ENCODE measurements around the gene MAGI1.
A peak's percentile ranks its signal among the peaks of the same experiment; 100 is the strongest.

The MAGI1 gene

DNA sequence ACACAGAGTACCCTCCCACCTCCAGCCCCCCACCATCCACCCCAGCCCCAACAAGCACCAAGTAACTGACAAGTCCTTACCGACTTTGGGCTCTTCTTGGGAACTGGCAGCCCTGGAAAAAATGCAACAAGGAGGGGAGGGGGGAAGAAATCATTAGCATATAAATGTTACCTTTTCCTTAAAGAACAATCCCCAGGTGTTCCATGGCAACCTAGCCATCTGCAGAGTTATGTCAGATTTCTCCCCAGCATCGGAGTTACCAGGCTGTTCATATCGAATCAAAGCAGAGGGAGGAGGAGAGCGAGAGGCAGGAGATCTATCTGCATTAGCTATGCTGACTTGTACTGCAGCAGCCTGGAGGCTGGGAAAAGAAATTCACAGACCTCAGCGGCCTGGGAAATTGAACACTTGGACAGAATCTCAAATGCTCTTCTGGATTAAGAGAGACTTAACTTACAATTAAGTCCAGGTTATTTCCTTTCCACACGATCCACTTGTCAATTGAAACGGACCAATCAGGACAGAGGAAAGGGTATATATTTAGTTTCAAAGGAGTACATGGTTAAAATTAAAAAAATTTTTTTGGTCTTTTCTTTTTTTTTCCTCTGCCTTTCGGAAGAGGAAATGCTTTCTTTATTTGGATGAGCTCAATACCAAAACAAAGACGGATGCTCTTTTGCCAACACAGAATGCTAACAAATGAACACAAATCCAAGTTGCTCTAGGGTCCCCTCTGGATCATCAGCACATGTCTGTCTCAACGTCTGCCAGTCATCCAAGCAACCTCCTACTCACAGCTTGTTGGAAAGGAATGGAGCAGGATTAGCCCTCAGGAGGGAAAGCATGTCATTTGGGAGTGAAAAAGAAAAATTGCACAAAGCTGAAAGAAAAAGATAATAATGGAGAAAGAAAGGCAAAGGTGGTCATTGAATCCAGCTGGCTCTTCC is 637.1 kb downstream of the MAGI1 start:
- Histone ChIP-seq H3K14ac (ENCODE audit: low read length in 2 of 2) (no peak overlapping the region), H3K9ac (ENCODE audit: low read length) (no peak overlapping the region), H2BK15ac (ENCODE audit: low read depth, poor library complexity, severe bottlenecking) (no peak overlapping the region), H4K8ac (ENCODE audit: low read length) (no peak overlapping the region), H2BK5ac (ENCODE audit: low read depth, low read length, poor library complexity, severe bottlenecking) (no peak overlapping the region), H3K18ac (ENCODE audit: low read depth in 1 of 2, low read length in 2 of 2) (no peak overlapping the region), H3K9me3 (ENCODE audit: control insufficient read depth, low read length) (no peaks in the 10 kb centered on the region), H2BK120ac (ENCODE audit: low read depth, low read length) (no peak overlapping the region), H3K4me1 (ENCODE audit: control insufficient read depth, insufficient read depth, low read depth, low read length) (peaks cover 5% of the 10 kb centered on the region), H2AFZ (ENCODE audit: low read depth, low read length) (no peak overlapping the region), H3K4me3 (ENCODE audit: insufficient read depth in 1 of 2, low read depth in 1 of 2, low read length in 2 of 2) (no peak overlapping the region), H3K23ac (ENCODE audit: low read length in 2 of 2) (no peak overlapping the region), H3K79me1 (replicated peaks; ENCODE audit: low read length, poor library complexity, severe bottlenecking) (no peaks in the 10 kb centered on the region), H3K27ac (ENCODE audit: low read length, poor library complexity, severe bottlenecking) (no peak overlapping the region), H3K27me3 (ENCODE audit: control insufficient read depth in 1 of 2, insufficient read depth in 1 of 2, low read length in 2 of 2) (no peaks in the 10 kb centered on the region), H4K91ac (ENCODE audit: low read length) (no peak overlapping the region), H2BK12ac (ENCODE audit: low read length in 2 of 2) (no peak overlapping the region), H3K4ac (ENCODE audit: low read depth in 1 of 2, low read length in 2 of 2) (no peak overlapping the region), H3K4me2 (ENCODE audit: low read length, poor library complexity, severe bottlenecking) (no peak overlapping the region), H3K36me3 (ENCODE audit: control insufficient read depth in 1 of 2, insufficient read depth in 2 of 2, low read depth in 1 of 2, low read length in 2 of 2) (no peaks in the 10 kb centered on the region), H2AK5ac (ENCODE audit: low read length, severe bottlenecking) (no peak overlapping the region)
- no peak for DNase-seq
- 58% methylated on average over 8 of the region's 10 CpGs for WGBS

DNA sequence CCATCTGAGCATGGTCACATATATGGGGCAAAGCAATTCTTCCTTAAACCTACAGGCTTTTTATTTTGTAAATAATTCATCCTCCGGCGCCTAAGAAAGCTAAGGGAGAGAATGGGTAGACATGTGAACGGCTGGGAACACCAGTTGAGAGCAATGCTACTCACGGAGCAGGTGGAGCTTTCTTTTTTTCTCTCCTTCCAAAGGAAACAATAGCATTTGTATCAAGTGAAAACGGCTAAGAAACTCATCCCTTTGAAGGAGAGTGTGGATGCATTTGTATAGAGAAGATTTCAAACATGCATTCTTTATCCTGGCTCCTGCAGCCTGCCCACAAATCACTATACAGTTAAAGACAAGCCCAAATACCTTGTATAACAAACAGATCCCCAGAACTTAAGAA is 637.8 kb downstream of the MAGI1 start:
- WGBS: 77% methylated on average over 5 of the region's 5 CpGs
- Histone ChIP-seq H3K27me3 (ENCODE audit: control insufficient read depth in 1 of 2, insufficient read depth in 1 of 2, low read length in 2 of 2) (no peaks in the 10 kb centered on the region), H2BK12ac (ENCODE audit: low read length in 2 of 2) (no peak overlapping the region), H3K4me2 (ENCODE audit: low read length, poor library complexity, severe bottlenecking) (no peak overlapping the region), H3K4me3 (ENCODE audit: insufficient read depth in 1 of 2, low read depth in 1 of 2, low read length in 2 of 2) (no peak overlapping the region), H3K9ac (ENCODE audit: low read length) (no peak overlapping the region), H4K91ac (ENCODE audit: low read length) (no peak overlapping the region), H2BK120ac (ENCODE audit: low read depth, low read length) (no peak overlapping the region), H3K36me3 (ENCODE audit: control insufficient read depth in 1 of 2, insufficient read depth in 2 of 2, low read depth in 1 of 2, low read length in 2 of 2) (no peaks in the 10 kb centered on the region), H3K79me1 (replicated peaks; ENCODE audit: low read length, poor library complexity, severe bottlenecking) (no peaks in the 10 kb centered on the region), H2BK15ac (ENCODE audit: low read depth, poor library complexity, severe bottlenecking) (no peak overlapping the region), H2AK5ac (ENCODE audit: low read length, severe bottlenecking) (no peak overlapping the region), H2AFZ (ENCODE audit: low read depth, low read length) (no peak overlapping the region), H3K18ac (ENCODE audit: low read depth in 1 of 2, low read length in 2 of 2) (no peak overlapping the region), H2BK5ac (ENCODE audit: low read depth, low read length, poor library complexity, severe bottlenecking) (no peak overlapping the region), H3K4me1 (ENCODE audit: control insufficient read depth, insufficient read depth, low read depth, low read length) (peaks cover 5% of the 10 kb centered on the region), H3K9me3 (ENCODE audit: control insufficient read depth, low read length) (no peaks in the 10 kb centered on the region), H3K4ac (ENCODE audit: low read depth in 1 of 2, low read length in 2 of 2) (no peak overlapping the region), H4K8ac (ENCODE audit: low read length) (no peak overlapping the region), H3K23ac (ENCODE audit: low read length in 2 of 2) (no peak overlapping the region), H3K27ac (ENCODE audit: low read length, poor library complexity, severe bottlenecking) (no peak overlapping the region), H3K14ac (ENCODE audit: low read length in 2 of 2) (no peak overlapping the region)
- DNase-seq: no peak

DNA sequence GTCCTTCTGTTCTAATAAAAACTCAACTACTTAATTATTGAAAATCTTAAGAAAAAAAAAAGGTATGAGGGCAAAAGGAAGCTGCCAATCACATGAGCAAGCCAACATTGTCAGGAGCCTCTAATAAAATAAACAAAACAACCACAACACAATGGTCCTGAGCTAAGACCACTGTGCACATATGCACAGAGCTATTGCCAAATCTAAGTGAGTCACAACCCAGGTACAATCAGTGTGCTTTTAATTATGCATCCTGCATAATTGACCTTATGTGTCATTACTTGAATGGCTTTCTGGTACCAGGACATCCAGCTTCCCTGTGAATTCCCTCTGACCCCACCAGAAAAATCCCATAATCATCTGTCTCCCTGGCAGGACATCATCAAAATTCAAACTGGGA is 639.8 kb downstream of the MAGI1 start:
- Histone ChIP-seq H3K36me3 (ENCODE audit: control insufficient read depth in 1 of 2, insufficient read depth in 2 of 2, low read depth in 1 of 2, low read length in 2 of 2) (no peaks in the 10 kb centered on the region), H3K4me3 (ENCODE audit: insufficient read depth in 1 of 2, low read depth in 1 of 2, low read length in 2 of 2) (no peak overlapping the region), H2BK12ac (ENCODE audit: low read length in 2 of 2) (no peak overlapping the region), H3K9me3 (ENCODE audit: control insufficient read depth, low read length) (no peaks in the 10 kb centered on the region), H3K27me3 (ENCODE audit: control insufficient read depth in 1 of 2, insufficient read depth in 1 of 2, low read length in 2 of 2) (no peaks in the 10 kb centered on the region), H3K4me2 (ENCODE audit: low read length, poor library complexity, severe bottlenecking) (no peak overlapping the region), H3K79me1 (replicated peaks; ENCODE audit: low read length, poor library complexity, severe bottlenecking) (no peaks in the 10 kb centered on the region), H3K27ac (ENCODE audit: low read length, poor library complexity, severe bottlenecking) (no peak overlapping the region), H3K23ac (ENCODE audit: low read length in 2 of 2) (no peak overlapping the region), H3K14ac (ENCODE audit: low read length in 2 of 2) (no peak overlapping the region), H3K9ac (ENCODE audit: low read length) (no peak overlapping the region), H2BK5ac (ENCODE audit: low read depth, low read length, poor library complexity, severe bottlenecking) (no peak overlapping the region), H2AK5ac (ENCODE audit: low read length, severe bottlenecking) (no peak overlapping the region), H4K91ac (ENCODE audit: low read length) (no peak overlapping the region), H2BK120ac (ENCODE audit: low read depth, low read length) (no peak overlapping the region), H2AFZ (ENCODE audit: low read depth, low read length) (no peak overlapping the region), H3K4me1 (ENCODE audit: control insufficient read depth, insufficient read depth, low read depth, low read length) (peaks cover 5% of the 10 kb centered on the region), H3K18ac (ENCODE audit: low read depth in 1 of 2, low read length in 2 of 2) (no peak overlapping the region), H2BK15ac (ENCODE audit: low read depth, poor library complexity, severe bottlenecking) (no peak overlapping the region), H4K8ac (ENCODE audit: low read length) (no peak overlapping the region), H3K4ac (ENCODE audit: low read depth in 1 of 2, low read length in 2 of 2) (no peak overlapping the region)
- DNase-seq: peak; percentile 28

DNA sequence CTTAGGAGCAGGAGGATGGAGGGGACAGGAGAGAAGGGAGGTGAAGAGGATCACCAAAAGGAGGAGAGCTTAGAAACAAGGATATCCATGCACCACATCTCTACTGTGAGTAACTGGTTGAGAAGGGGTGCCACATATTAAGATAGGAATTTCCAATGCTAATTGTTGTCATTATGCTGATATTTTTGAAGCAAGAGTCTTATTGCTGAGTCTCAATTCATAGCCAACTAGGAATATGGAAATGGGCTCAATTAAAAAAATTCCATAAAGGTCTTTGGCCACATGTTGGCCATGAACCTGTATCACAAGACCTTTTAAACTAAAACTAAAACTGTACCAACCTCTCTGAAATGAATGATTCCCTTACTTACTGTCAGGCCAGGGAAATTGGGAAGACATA is 642.6 kb downstream of the MAGI1 start:
- H4K8ac ChIP-seq (ENCODE audit: low read length): no peak overlapping the region
- H3K9ac ChIP-seq (ENCODE audit: low read length): no peak overlapping the region
- no peaks in the 10 kb centered on the region for H3K4me1 ChIP-seq (ENCODE audit: control insufficient read depth, insufficient read depth, low read depth, low read length)
- H3K27me3 ChIP-seq (ENCODE audit: control insufficient read depth in 1 of 2, insufficient read depth in 1 of 2, low read length in 2 of 2): no peaks in the 10 kb centered on the region
- no peaks in the 10 kb centered on the region for H3K9me3 ChIP-seq (ENCODE audit: control insufficient read depth, low read length)
- H3K27ac ChIP-seq (ENCODE audit: low read length, poor library complexity, severe bottlenecking): no peak overlapping the region
- H2BK5ac ChIP-seq (ENCODE audit: low read depth, low read length, poor library complexity, severe bottlenecking): no peak overlapping the region
- DNase-seq: no peak
- no peaks in the 10 kb centered on the region for H3K79me1 ChIP-seq (replicated peaks; ENCODE audit: low read length, poor library complexity, severe bottlenecking)
- H2BK12ac ChIP-seq (ENCODE audit: low read length in 2 of 2): no peak overlapping the region
- H2AFZ ChIP-seq (ENCODE audit: low read depth, low read length): no peak overlapping the region
- H3K36me3 ChIP-seq (ENCODE audit: control insufficient read depth in 1 of 2, insufficient read depth in 2 of 2, low read depth in 1 of 2, low read length in 2 of 2): no peaks in the 10 kb centered on the region
- H3K14ac ChIP-seq (ENCODE audit: low read length in 2 of 2): no peak overlapping the region
- H3K4ac ChIP-seq (ENCODE audit: low read depth in 1 of 2, low read length in 2 of 2): no peak overlapping the region
- H3K4me3 ChIP-seq (ENCODE audit: insufficient read depth in 1 of 2, low read depth in 1 of 2, low read length in 2 of 2): no peak overlapping the region
- no peak overlapping the region for H2BK120ac ChIP-seq (ENCODE audit: low read depth, low read length)
- no peak overlapping the region for H2BK15ac ChIP-seq (ENCODE audit: low read depth, poor library complexity, severe bottlenecking)
- H4K91ac ChIP-seq (ENCODE audit: low read length): no peak overlapping the region
- H3K18ac ChIP-seq (ENCODE audit: low read depth in 1 of 2, low read length in 2 of 2): no peak overlapping the region
- H2AK5ac ChIP-seq (ENCODE audit: low read length, severe bottlenecking): no peak overlapping the region
- H3K4me2 ChIP-seq (ENCODE audit: low read length, poor library complexity, severe bottlenecking): no peak overlapping the region
- H3K23ac ChIP-seq (ENCODE audit: low read length in 2 of 2): no peak overlapping the region
